H1 (cell line): ENCODE measurements around the gene FARS2.

Experiments
- BACH1 ChIP-seq: IDR thresholded peaks from 2 replicates; pipeline ENCODE4 v1.6.1; 2012; ENCODE audit warnings: low read length, improper control_type of control experiment
- BCL11A ChIP-seq, 2 experiments: IDR thresholded peaks; one replicate each; pipeline ENCODE4 v1.6.1; 2011; ENCODE audit warnings: low read depth in 2 of 2, low read length in 2 of 2, mild to moderate bottlenecking in 2 of 2
- CEBPB ChIP-seq: IDR thresholded peaks from 2 replicates; pipeline ENCODE4 v1.6.1; 2012; ENCODE audit warnings: low read depth, low read length
- CREB1 ChIP-seq: IDR thresholded peaks from 2 replicates; pipeline ENCODE4 v1.6.1; 2012; ENCODE audit warnings: inconsistent platforms
- POLR2A ChIP-seq, 2 experiments: IDR thresholded peaks; 1 replicate in 1 of 2; 2 replicates in 1 of 2; pipeline ENCODE4 v1.6.1; 2011; ENCODE audit warnings: low read depth in 2 of 2, low read length in 2 of 2, mild to moderate bottlenecking in 2 of 2; ENCODE audit errors: control extremely low read depth in 1 of 2
- TCF12 ChIP-seq: IDR thresholded peaks from 2 replicates; pipeline ENCODE4 v1.6.1; 2011; ENCODE audit warnings: low read depth, mild to moderate bottlenecking, low read length
- TF ChIP-seq, protein P1 (sequence below), 3 experiments: IDR thresholded peaks; 1 replicate in 2 of 3; 2 replicates in 1 of 3; pipeline versions ENCODE4 v1.5.1 to v1.6.1; 2011; ENCODE audit warnings: low read length in 3 of 3, mild to moderate bottlenecking in 3 of 3, inconsistent platforms in 2 of 3, low read depth in 1 of 3, moderate library complexity in 1 of 3; ENCODE audit not compliant: insufficient read depth in 1 of 3; ENCODE audit errors: control extremely low read depth in 1 of 3

GRCh38 chr6:5547556-5547955 is 286.2 kb downstream of the FARS2 start:
- TF ChIP-seq POLR2A (IDR thresholded peaks at IDR 0.05; ENCODE audit: control extremely low read depth in 1 of 2, low read depth in 2 of 2, low read length in 2 of 2): no peak
- TF ChIP-seq TCF12: no peak
- TF ChIP-seq, protein P1, sequence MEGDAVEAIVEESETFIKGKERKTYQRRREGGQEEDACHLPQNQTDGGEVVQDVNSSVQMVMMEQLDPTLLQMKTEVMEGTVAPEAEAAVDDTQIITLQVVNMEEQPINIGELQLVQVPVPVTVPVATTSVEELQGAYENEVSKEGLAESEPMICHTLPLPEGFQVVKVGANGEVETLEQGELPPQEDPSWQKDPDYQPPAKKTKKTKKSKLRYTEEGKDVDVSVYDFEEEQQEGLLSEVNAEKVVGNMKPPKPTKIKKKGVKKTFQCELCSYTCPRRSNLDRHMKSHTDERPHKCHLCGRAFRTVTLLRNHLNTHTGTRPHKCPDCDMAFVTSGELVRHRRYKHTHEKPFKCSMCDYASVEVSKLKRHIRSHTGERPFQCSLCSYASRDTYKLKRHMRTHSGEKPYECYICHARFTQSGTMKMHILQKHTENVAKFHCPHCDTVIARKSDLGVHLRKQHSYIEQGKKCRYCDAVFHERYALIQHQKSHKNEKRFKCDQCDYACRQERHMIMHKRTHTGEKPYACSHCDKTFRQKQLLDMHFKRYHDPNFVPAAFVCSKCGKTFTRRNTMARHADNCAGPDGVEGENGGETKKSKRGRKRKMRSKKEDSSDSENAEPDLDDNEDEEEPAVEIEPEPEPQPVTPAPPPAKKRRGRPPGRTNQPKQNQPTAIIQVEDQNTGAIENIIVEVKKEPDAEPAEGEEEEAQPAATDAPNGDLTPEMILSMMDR (IDR thresholded peaks at IDR 0.05; ENCODE audit: control extremely low read depth in 1 of 3, insufficient read depth in 1 of 3, low read depth in 1 of 3, low read length in 3 of 3): no peak
- TF ChIP-seq CEBPB: no peak
- no peak for TF ChIP-seq BACH1
- no peak for TF ChIP-seq BCL11A (IDR thresholded peaks at IDR 0.05; ENCODE audit: low read depth in 2 of 2, low read length in 2 of 2)
- TF ChIP-seq CREB1: no peak
